WTC11 (cell line): ENCODE results near the gene DNM3.

Experiments used
- ATF3 ChIP-seq: sonication (generic); formaldehyde crosslinking; conservative IDR thresholded peaks from 2 replicates; pipeline ENCODE4 v1.8.1; 2022; ENCODE audit warnings: mild to moderate bottlenecking, missing genetic modification reagents
- CTCF ChIP-seq: fragments of 200-600 bp; IDR thresholded peaks from 2 replicates; pipeline ENCODE4 v1.8.0; 2022; ENCODE audit warnings: antibody characterized with exemption
- E2F1 ChIP-seq: sonication (generic); formaldehyde crosslinking; IDR thresholded peaks from 2 replicates; pipeline ENCODE4 v1.8.0; 2022; ENCODE audit warnings: mild to moderate bottlenecking, missing genetic modification reagents
- E2F4 ChIP-seq: sonication (generic); formaldehyde crosslinking; IDR thresholded peaks from 2 replicates; pipeline ENCODE4 v1.8.1; 2022; ENCODE audit warnings: low read depth, mild to moderate bottlenecking, moderate library complexity, missing genetic modification reagents, borderline replicate concordance
- ETV6 ChIP-seq: sonication (generic); formaldehyde crosslinking; IDR thresholded peaks from 2 replicates; pipeline ENCODE4 v1.8.1; 2022; ENCODE audit warnings: mild to moderate bottlenecking, missing genetic modification reagents
- FOXP4 ChIP-seq: sonication (generic); formaldehyde crosslinking; IDR thresholded peaks from 2 replicates; pipeline ENCODE4 v1.8.0; 2022; ENCODE audit warnings: mild to moderate bottlenecking, missing genetic modification reagents
- KAT7 ChIP-seq: sonication (generic); formaldehyde crosslinking; IDR thresholded peaks from 2 replicates; pipeline ENCODE4 v1.8.1; 2023; ENCODE audit warnings: missing genetic modification reagents, mild to moderate bottlenecking, borderline replicate concordance
- MAX ChIP-seq: sonication (generic); formaldehyde crosslinking; IDR thresholded peaks from 2 replicates; pipeline ENCODE4 v1.8.0; 2022; ENCODE audit warnings: mild to moderate bottlenecking, missing genetic modification reagents
- NR1H2 ChIP-seq: sonication (generic); formaldehyde crosslinking; IDR thresholded peaks from 2 replicates; pipeline ENCODE4 v1.9.0; 2021; ENCODE audit warnings: mild to moderate bottlenecking, moderate library complexity, missing genetic modification reagents
- NR2C2 ChIP-seq: sonication (generic); formaldehyde crosslinking; IDR thresholded peaks from 2 replicates; pipeline ENCODE4 v1.8.0; 2022; ENCODE audit warnings: mild to moderate bottlenecking, missing genetic modification reagents
- SP1 ChIP-seq: sonication (generic); formaldehyde crosslinking; conservative IDR thresholded peaks from 2 replicates; pipeline ENCODE4 v1.8.1; 2022; ENCODE audit warnings: missing genetic modification reagents
- ZNF232 ChIP-seq: sonication (generic); formaldehyde crosslinking; IDR thresholded peaks from 2 replicates; pipeline ENCODE4 v1.8.0; 2022; ENCODE audit warnings: mild to moderate bottlenecking, missing genetic modification reagents
- ZNF512 ChIP-seq: sonication (generic); formaldehyde crosslinking; IDR thresholded peaks from 2 replicates; pipeline ENCODE4 v1.8.1; 2022; ENCODE audit warnings: missing genetic modification reagents, borderline replicate concordance

- TF ChIP-seq ATF3 (CRISPR knock-in tag), result no peak
- TF ChIP-seq CTCF, result no peak
- no peak for TF ChIP-seq MAX (CRISPR knock-in tag)
- no peak for TF ChIP-seq ETV6 (CRISPR knock-in tag)
- TF ChIP-seq E2F4 (CRISPR knock-in tag), result no peak
- no peak for TF ChIP-seq ZNF512 (CRISPR knock-in tag)
- no peak for TF ChIP-seq ZNF232 (CRISPR knock-in tag)
- TF ChIP-seq E2F1, result no peak
- no peak for TF ChIP-seq NR2C2 (CRISPR knock-in tag)
- TF ChIP-seq NR1H2, result no peak
- TF ChIP-seq SP1 (CRISPR knock-in tag), result no peak
- TF ChIP-seq KAT7, result no peak
- no peak for TF ChIP-seq FOXP4 (CRISPR knock-in tag)
Measured at GRCh38 chr1:171999756-172000155, 158.5 kb downstream of the DNM3 start.
